Stimulated activated naive CD8-positive, alpha-beta T cell treated with anti-CD3 and anti-CD28 coated beads, Interleukin-15, Interleukin-2, amounts not matched to agents 100 U/mL and 50 U/mL, for 24 hours (primary cell): ENCODE data around the gene TCF4.
A peak's percentile ranks its signal among the peaks of the same experiment; 100 is the strongest.

Source experiments
- ATAC-seq: fragments of 150-1000 bp; cut with Tn5 transposase; one replicate; pipeline ENCODE4 v1.10.0; 2021
- DNase-seq: peaks from one replicate; pipeline ENCODE4 v3.0.0; 2021

The TCF4 gene

GRCh38 chr18:55435592-55435991 is 152.4 kb downstream of the TCF4 start:
- ATAC-seq (no peak), DNase-seq (no peak)

- ATAC-seq (no peak), DNase-seq (no peak)
Measured at GRCh38 chr18:55433648-55434047, 154.3 kb downstream of the TCF4 start.

- DNase-seq (no peak), ATAC-seq (no peak)
Measured at GRCh38 chr18:55433140-55433539, 154.9 kb downstream of the TCF4 start.

- DNase-seq, result no peak
- no peak for ATAC-seq
Measured at GRCh38 chr18:55432307-55433040, 155.5 kb downstream of the TCF4 start.

- DNase-seq, result no peak
Measured at GRCh38 chr18:55430026-55430425, 158.0 kb downstream of the TCF4 start.

GRCh38 chr18:55427951-55428350 is 160.0 kb downstream of the TCF4 start:
- DNase-seq (no peak), ATAC-seq (no peak)

More at GRCh38 chr18:55430026-55430425, 158.0 kb downstream of the TCF4 start:
- no peak for ATAC-seq

- ATAC-seq, result no peak
- no peak for DNase-seq
Measured at GRCh38 chr18:55425698-55426097, 162.3 kb downstream of the TCF4 start.

- ATAC-seq, result no peak
Measured at GRCh38 chr18:55422456-55423180, 165.4 kb downstream of the TCF4 start.

GRCh38 chr18:55421615-55422419 is 166.2 kb downstream of the TCF4 start:
- DNase-seq (no peak), ATAC-seq (no peak)

More at GRCh38 chr18:55422456-55423180, 165.4 kb downstream of the TCF4 start:
- DNase-seq, result no peak

- ATAC-seq, result no peak
- DNase-seq, result no peak
Measured at GRCh38 chr18:55421308-55421614, 166.7 kb downstream of the TCF4 start.

GRCh38 chr18:55420665-55421307 is 167.2 kb downstream of the TCF4 start:
- no peak for DNase-seq
- ATAC-seq, result no peak

GRCh38 chr18:55419947-55420664 is 167.9 kb downstream of the TCF4 start:
- DNase-seq, result no peak

GRCh38 chr18:55419132-55419946 is 168.7 kb downstream of the TCF4 start:
- ATAC-seq, result no peak
- no peak for DNase-seq

More at GRCh38 chr18:55419947-55420664, 167.9 kb downstream of the TCF4 start:
- no peak for ATAC-seq

GRCh38 chr18:55418439-55418838 is 169.6 kb downstream of the TCF4 start:
- no peak for ATAC-seq

GRCh38 chr18:55416791-55417190 is 171.2 kb downstream of the TCF4 start:
- no peak for ATAC-seq

More at GRCh38 chr18:55418439-55418838, 169.6 kb downstream of the TCF4 start:
- DNase-seq, result no peak

GRCh38 chr18:55415258-55415871 is 172.6 kb downstream of the TCF4 start:
- DNase-seq, result peak; percentile 83
- peak; percentile 76 for ATAC-seq

More at GRCh38 chr18:55416791-55417190, 171.2 kb downstream of the TCF4 start:
- no peak for DNase-seq

GRCh38 chr18:55414475-55414874 is 173.5 kb downstream of the TCF4 start:
- DNase-seq, result no peak
- ATAC-seq, result no peak

GRCh38 chr18:55413474-55413873 is 174.5 kb downstream of the TCF4 start:
- no peak for ATAC-seq
- no peak for DNase-seq

- no peak for DNase-seq
Measured at GRCh38 chr18:55407774-55408535, 180.0 kb downstream of the TCF4 start.

More at GRCh38 chr18:55407774-55408535, 180.0 kb downstream of the TCF4 start:
- ATAC-seq, result no peak
